ENCODE results near the gene CRB3. TPM values are rescaled to one million over a fixed set of nuclear protein-coding genes. Genes with fewer than 3 reads are reported as not detected.

CRB3 gene
- total and polyA plus RNA-seq, 2 donors: 1.1 to 7.0 TPM

- Histone ChIP-seq H3K9me3 (ENCODE audit: control insufficient read depth in 2 of 2, insufficient read depth in 1 of 2, low read length in 1 of 2) (peaks cover 0 to 1% of the 10 kb centered on the region in 2 donors), H3K4me1 (ENCODE audit: control insufficient read depth in 2 of 2, insufficient read depth in 2 of 2, low read length in 2 of 2) (no peaks in the 10 kb centered on the region), H3K4me3 (ENCODE audit: low read length in 2 of 2) (no peak overlapping the region), H3K36me3 (ENCODE audit: control insufficient read depth in 2 of 2, insufficient read depth in 2 of 2, low read length in 1 of 2) (no peaks in the 10 kb centered on the region), H3K27ac (ENCODE audit: low read depth in 1 of 2, low read length in 1 of 2) (no peak overlapping the region), H3K27me3 (ENCODE audit: control insufficient read depth in 2 of 2, insufficient read depth in 1 of 2, low read length in 1 of 2) (no peaks in the 10 kb centered on the region)
- WGBS: 98% methylated on average over 3 of the region's 3 CpGs
- no peak for DNase-seq (ENCODE audit: low read depth in 6 of 9, low spot score in 9 of 9)
Observed at GRCh38 chr19:6448045-6448444, 16.0 kb upstream of the CRB3 start.

DNA sequence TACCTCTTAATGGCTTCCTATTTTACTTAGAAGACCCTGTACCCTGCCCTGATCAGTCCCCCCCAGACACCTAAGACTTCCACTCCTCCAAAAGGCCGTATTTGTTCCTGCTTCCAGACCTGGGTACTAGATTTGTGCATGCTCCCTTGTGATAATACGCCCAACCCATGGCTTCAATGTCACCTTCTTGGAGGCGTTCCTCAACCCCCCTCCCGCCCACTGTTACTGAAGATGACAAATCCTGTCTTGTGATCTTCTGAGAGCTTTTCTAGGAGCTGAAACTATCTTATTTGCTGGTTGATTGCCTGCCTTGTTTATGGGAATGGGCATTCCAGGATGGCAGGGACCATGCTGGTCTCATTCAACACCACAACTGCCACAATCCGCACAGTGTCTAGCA, 13.9 kb upstream of the CRB3 start:
- H3K4me1 ChIP-seq (ENCODE audit: control insufficient read depth in 2 of 2, insufficient read depth in 2 of 2, low read length in 2 of 2): no peaks in the 10 kb centered on the region
- H3K27me3 ChIP-seq (ENCODE audit: control insufficient read depth in 2 of 2, insufficient read depth in 1 of 2, low read length in 1 of 2): no peaks in the 10 kb centered on the region
- H3K9me3 ChIP-seq (ENCODE audit: control insufficient read depth in 2 of 2, insufficient read depth in 1 of 2, low read length in 1 of 2): peaks cover 7 to 20% of the 10 kb centered on the region in 2 donors
- no peak overlapping the region for H3K27ac ChIP-seq (ENCODE audit: low read depth in 1 of 2, low read length in 1 of 2)
- H3K36me3 ChIP-seq (ENCODE audit: control insufficient read depth in 2 of 2, insufficient read depth in 2 of 2, low read length in 1 of 2): peaks cover 10 to 16% of the 10 kb centered on the region in 2 donors
- WGBS: 98% methylated on average over 5 of the region's 5 CpGs
- no peak overlapping the region for H3K4me3 ChIP-seq (ENCODE audit: low read length in 2 of 2)
- no peak for DNase-seq (ENCODE audit: low read depth in 6 of 9, low spot score in 9 of 9)

DNA sequence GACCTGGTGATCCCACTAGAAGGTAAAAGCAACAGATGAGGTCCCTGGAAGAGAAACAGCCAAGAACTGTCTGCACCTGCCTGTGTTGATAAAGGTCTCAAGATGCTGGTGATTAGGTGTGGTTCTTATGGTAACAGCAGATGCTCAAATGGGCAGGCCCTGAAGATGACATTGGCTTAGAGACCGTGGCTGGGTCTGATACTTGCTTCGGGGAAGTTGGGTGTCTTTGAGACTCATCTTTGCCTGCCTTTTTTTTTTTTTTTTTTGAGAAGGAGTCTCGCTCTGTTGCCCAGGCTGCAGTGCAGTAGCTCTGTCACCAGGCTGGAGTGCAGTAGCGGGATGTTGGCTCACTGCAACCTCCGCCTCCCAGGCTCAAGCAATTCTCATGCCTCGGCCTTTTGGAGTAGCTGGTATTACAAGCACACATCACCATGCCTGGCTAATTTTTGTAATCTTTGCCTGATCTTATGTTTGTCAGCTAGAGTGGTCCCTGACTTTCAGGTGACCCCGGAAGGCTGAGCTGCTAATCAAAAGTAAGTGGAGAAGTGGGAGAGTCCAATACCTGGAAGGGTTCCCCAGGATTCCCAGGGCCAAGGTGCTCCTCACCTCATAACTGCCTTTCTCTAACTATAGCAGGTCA, 12.4 kb upstream of the CRB3 start:
- Histone ChIP-seq H3K9me3 (ENCODE audit: control insufficient read depth in 2 of 2, insufficient read depth in 1 of 2, low read length in 1 of 2) (peaks cover 7 to 24% of the 10 kb centered on the region in 2 donors), H3K27ac (ENCODE audit: low read depth in 1 of 2, low read length in 1 of 2) (no peak overlapping the region), H3K4me3 (ENCODE audit: low read length in 2 of 2) (no peak overlapping the region), H3K36me3 (ENCODE audit: control insufficient read depth in 2 of 2, insufficient read depth in 2 of 2, low read length in 1 of 2) (peaks cover 13 to 20% of the 10 kb centered on the region in 2 donors), H3K27me3 (ENCODE audit: control insufficient read depth in 2 of 2, insufficient read depth in 1 of 2, low read length in 1 of 2) (no peaks in the 10 kb centered on the region), H3K4me1 (ENCODE audit: control insufficient read depth in 2 of 2, insufficient read depth in 2 of 2, low read length in 2 of 2) (no peaks in the 10 kb centered on the region)
- no peak for DNase-seq (ENCODE audit: low read depth in 6 of 9, low spot score in 9 of 9)
- WGBS: 95% methylated on average over 7 of the region's 7 CpGs

GRCh38 chr19:6452223-6452614, 11.9 kb upstream of the CRB3 start:
- peaks cover 13 to 20% of the 10 kb centered on the region in 2 donors for H3K36me3 ChIP-seq (ENCODE audit: control insufficient read depth in 2 of 2, insufficient read depth in 2 of 2, low read length in 1 of 2)
- 97% methylated on average over 19 of the region's 19 CpGs for WGBS

GRCh38 chr19:6452899-6453298, 11.2 kb upstream of the CRB3 start:
- 97% methylated on average over 2 of the region's 2 CpGs for WGBS
- Histone ChIP-seq H3K9me3 (ENCODE audit: control insufficient read depth in 2 of 2, insufficient read depth in 1 of 2, low read length in 1 of 2) (peaks cover 7 to 24% of the 10 kb centered on the region in 2 donors), H3K27me3 (ENCODE audit: control insufficient read depth in 2 of 2, insufficient read depth in 1 of 2, low read length in 1 of 2) (no peaks in the 10 kb centered on the region), H3K4me1 (ENCODE audit: control insufficient read depth in 2 of 2, insufficient read depth in 2 of 2, low read length in 2 of 2) (no peaks in the 10 kb centered on the region), H3K27ac (ENCODE audit: low read depth in 1 of 2, low read length in 1 of 2) (no peak overlapping the region), H3K36me3 (ENCODE audit: control insufficient read depth in 2 of 2, insufficient read depth in 2 of 2, low read length in 1 of 2) (peaks cover 13 to 20% of the 10 kb centered on the region in 2 donors), H3K4me3 (ENCODE audit: low read length in 2 of 2) (no peak overlapping the region)
- DNase-seq (ENCODE audit: low read depth in 6 of 9, low spot score in 9 of 9): no peak

More at GRCh38 chr19:6452223-6452614, 11.9 kb upstream of the CRB3 start:
- H3K9me3 ChIP-seq (ENCODE audit: control insufficient read depth in 2 of 2, insufficient read depth in 1 of 2, low read length in 1 of 2): peaks cover 7 to 24% of the 10 kb centered on the region in 2 donors
- no peak overlapping the region for H3K27ac ChIP-seq (ENCODE audit: low read depth in 1 of 2, low read length in 1 of 2)
- H3K27me3 ChIP-seq (ENCODE audit: control insufficient read depth in 2 of 2, insufficient read depth in 1 of 2, low read length in 1 of 2): no peaks in the 10 kb centered on the region
- H3K4me1 ChIP-seq (ENCODE audit: control insufficient read depth in 2 of 2, insufficient read depth in 2 of 2, low read length in 2 of 2): no peaks in the 10 kb centered on the region
- no peak overlapping the region for H3K4me3 ChIP-seq (ENCODE audit: low read length in 2 of 2)
- no peak for DNase-seq (ENCODE audit: low read depth in 6 of 9, low spot score in 9 of 9)

DNA sequence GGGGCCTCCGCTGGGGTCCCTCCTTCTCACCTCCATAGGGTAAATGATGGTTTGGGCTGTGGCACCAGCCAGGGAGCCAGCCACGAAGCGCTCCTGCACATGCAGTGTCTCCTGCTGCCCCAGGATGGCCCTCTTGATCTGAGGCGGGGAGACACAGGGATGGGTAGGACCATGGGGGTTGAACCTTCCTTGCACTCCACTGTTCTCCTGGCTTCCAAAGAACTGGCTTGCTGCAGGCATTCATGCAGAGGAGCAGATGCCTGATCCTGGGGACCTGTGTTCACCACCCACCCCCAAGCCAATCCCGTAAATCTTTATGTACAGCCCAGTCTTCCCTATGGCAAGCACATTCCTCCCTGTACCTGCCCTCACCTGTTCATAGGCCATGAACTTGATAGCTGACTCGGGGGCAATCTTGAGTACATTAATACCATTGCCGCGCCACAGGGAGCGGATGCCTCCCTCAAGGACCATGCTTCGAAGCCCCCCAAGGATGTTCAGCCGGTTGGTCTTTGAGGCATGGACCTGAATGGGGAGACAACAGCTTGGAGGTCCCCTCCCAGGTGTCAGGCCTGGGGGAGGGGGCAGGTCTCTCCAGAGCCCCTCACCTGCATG, 10.0 kb upstream of the CRB3 start:
- no peak overlapping the region for H3K4me3 ChIP-seq (ENCODE audit: low read length in 2 of 2)
- no peak overlapping the region for H3K27ac ChIP-seq (ENCODE audit: low read depth in 1 of 2, low read length in 1 of 2)
- H3K9me3 ChIP-seq (ENCODE audit: control insufficient read depth in 2 of 2, insufficient read depth in 1 of 2, low read length in 1 of 2): peaks cover 7 to 24% of the 10 kb centered on the region in 2 donors
- no peaks in the 10 kb centered on the region for H3K27me3 ChIP-seq (ENCODE audit: control insufficient read depth in 2 of 2, insufficient read depth in 1 of 2, low read length in 1 of 2)
- peaks cover 13 to 20% of the 10 kb centered on the region in 2 donors for H3K36me3 ChIP-seq (ENCODE audit: control insufficient read depth in 2 of 2, insufficient read depth in 2 of 2, low read length in 1 of 2)
- no peak for DNase-seq (ENCODE audit: low read depth in 6 of 9, low spot score in 9 of 9)
- peaks cover 4 to 6% of the 10 kb centered on the region in 2 donors for H3K4me1 ChIP-seq (ENCODE audit: control insufficient read depth in 2 of 2, insufficient read depth in 2 of 2, low read length in 2 of 2)
- WGBS: 99% methylated on average over 11 of the region's 11 CpGs

DNA sequence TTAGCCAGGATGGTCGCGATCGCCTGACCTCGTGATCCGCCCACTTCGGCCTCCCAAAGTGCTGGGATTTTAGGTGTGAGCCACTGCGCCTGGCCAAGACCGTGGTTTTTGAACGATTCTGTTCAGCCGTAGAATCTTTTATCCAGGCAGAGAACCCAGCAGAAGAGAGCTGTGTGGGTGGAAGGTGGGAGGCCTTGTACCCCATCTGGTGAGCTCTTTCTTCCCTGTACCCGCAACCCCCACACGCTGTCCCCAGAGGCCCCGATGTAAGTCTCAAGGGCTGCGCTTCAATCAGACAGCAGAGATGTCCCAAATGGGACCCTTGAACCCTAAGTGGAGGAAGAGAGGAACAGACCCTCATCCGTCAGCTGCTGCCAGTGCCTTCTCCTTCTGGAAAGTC, 8.1 kb upstream of the CRB3 start:
- no peaks in the 10 kb centered on the region for H3K27me3 ChIP-seq (ENCODE audit: control insufficient read depth in 2 of 2, insufficient read depth in 1 of 2, low read length in 1 of 2)
- H3K36me3 ChIP-seq (ENCODE audit: control insufficient read depth in 2 of 2, insufficient read depth in 2 of 2, low read length in 1 of 2): peaks cover 13 to 20% of the 10 kb centered on the region in 2 donors
- no peak overlapping the region for H3K4me3 ChIP-seq (ENCODE audit: low read length in 2 of 2)
- H3K9me3 ChIP-seq (ENCODE audit: control insufficient read depth in 2 of 2, insufficient read depth in 1 of 2, low read length in 1 of 2): peaks cover 7 to 28% of the 10 kb centered on the region in 2 donors
- no peak overlapping the region for H3K27ac ChIP-seq (ENCODE audit: low read depth in 1 of 2, low read length in 1 of 2)
- DNase-seq (ENCODE audit: low read depth in 6 of 9, low spot score in 9 of 9): no peak
- 88% methylated on average over 15 of the region's 15 CpGs for WGBS
- peaks cover 4 to 17% of the 10 kb centered on the region in 2 donors for H3K4me1 ChIP-seq (ENCODE audit: control insufficient read depth in 2 of 2, insufficient read depth in 2 of 2, low read length in 2 of 2)

DNA sequence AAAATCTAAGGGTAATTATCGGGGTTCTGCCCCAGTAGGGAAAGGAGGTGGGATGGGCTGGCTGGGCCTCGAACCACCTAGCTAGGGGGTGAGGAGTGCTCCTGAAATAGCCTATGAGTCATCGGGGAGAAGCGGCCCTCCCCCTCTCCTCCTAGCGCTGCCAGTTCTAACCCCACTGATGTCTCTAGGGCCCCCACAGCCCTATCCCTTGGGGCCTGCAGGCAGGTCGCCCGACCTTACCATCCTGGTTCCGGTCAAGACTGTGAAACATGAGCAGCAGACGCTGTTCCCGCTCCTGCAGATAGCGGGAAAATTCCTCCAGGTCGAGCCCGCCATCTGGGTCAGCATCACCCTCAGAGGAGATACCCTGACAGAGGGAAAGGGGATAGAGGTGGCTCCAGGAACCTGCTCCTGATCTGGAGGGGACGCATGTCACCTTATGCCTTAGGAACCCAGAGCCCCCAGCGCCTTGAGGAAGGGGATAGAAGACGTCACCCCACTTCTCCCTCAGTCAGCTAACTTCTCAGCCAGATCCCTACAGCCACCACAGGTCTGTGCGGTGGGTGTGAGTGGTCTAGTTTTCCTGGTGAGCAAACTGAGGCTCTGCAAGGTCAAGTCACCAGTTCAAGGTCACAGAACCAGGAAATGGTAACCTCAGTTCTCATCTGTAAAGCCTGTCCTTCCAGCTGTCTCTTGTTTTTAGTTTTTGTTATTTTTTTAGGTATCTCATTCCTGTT, 5.9 kb upstream of the CRB3 start:
- 96% methylated on average over 17 of the region's 17 CpGs for WGBS
- no peak overlapping the region for H3K27ac ChIP-seq (ENCODE audit: low read depth in 1 of 2, low read length in 1 of 2)

DNA sequence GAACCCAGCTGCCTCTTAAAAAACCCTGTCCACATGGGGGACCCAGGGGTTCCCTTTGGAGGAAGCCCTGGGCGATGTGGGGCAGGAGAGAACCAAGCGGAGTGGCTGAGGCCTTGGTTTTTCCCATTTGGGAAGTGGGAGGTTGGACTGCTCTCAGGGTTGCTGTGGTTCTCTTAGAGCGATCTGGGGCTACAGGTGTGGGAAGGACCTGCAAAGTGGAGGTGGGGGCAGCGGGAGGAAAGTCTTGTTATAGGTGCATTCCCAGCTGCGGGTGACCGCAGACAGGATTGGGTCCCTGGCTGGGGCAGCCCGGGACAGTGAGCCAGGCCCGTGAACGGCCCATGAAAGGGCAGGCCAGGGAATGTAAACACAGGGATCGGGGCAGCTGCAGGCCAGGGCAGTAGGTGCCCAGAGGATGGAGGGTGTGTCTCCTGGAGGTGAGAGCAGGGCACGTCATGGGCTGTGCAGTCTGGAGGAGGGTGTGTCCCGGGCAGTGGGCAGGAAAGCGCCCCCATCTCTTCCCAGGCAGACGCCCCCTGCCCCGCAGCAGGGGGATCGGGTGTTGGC, 5.3 kb upstream of the CRB3 start:
- Histone ChIP-seq H3K9me3 (ENCODE audit: control insufficient read depth in 2 of 2, insufficient read depth in 1 of 2, low read length in 1 of 2) (peaks cover 7 to 22% of the 10 kb centered on the region in 2 donors), H3K36me3 (ENCODE audit: control insufficient read depth in 2 of 2, insufficient read depth in 2 of 2, low read length in 1 of 2) (peaks cover 13 to 16% of the 10 kb centered on the region in 2 donors), H3K27me3 (ENCODE audit: control insufficient read depth in 2 of 2, insufficient read depth in 1 of 2, low read length in 1 of 2) (peaks cover 2 to 16% of the 10 kb centered on the region in 2 donors), H3K27ac (ENCODE audit: low read depth in 1 of 2, low read length in 1 of 2) (no peak overlapping the region), H3K4me3 (ENCODE audit: low read length in 2 of 2) (peak overlapping the region; percentile 63 to 76), H3K4me1 (ENCODE audit: control insufficient read depth in 2 of 2, insufficient read depth in 2 of 2, low read length in 2 of 2) (peaks cover 4 to 18% of the 10 kb centered on the region in 2 donors)
- WGBS: 78% methylated on average over 16 of the region's 16 CpGs
- DNase-seq (ENCODE audit: low read depth in 6 of 9, low spot score in 9 of 9): no peak

More for the DNA sequence above, 5.9 kb upstream of the CRB3 start:
- H3K4me3 ChIP-seq (ENCODE audit: low read length in 2 of 2): no peak overlapping the region
- H3K4me1 ChIP-seq (ENCODE audit: control insufficient read depth in 2 of 2, insufficient read depth in 2 of 2, low read length in 2 of 2): peaks cover 4 to 17% of the 10 kb centered on the region in 2 donors
- peaks cover 13 to 20% of the 10 kb centered on the region in 2 donors for H3K36me3 ChIP-seq (ENCODE audit: control insufficient read depth in 2 of 2, insufficient read depth in 2 of 2, low read length in 1 of 2)
- peaks cover 7 to 26% of the 10 kb centered on the region in 2 donors for H3K9me3 ChIP-seq (ENCODE audit: control insufficient read depth in 2 of 2, insufficient read depth in 1 of 2, low read length in 1 of 2)
- peaks cover 0 to 9% of the 10 kb centered on the region in 2 donors for H3K27me3 ChIP-seq (ENCODE audit: control insufficient read depth in 2 of 2, insufficient read depth in 1 of 2, low read length in 1 of 2)
- DNase-seq (ENCODE audit: low read depth in 6 of 9, low spot score in 9 of 9): no peak

All from thymus (tissue), 11 donors.